Endometrial microvascular endothelial cells (primary cell): ENCODE results near the gene NUTF2. TPM values are rescaled to one million over a fixed set of nuclear protein-coding genes. Genes with fewer than 3 reads are reported as not detected.
"Not testable (repeated sequence)": the region's sequence is repeated elsewhere in the genome, so short reads cannot be mapped to it uniquely, and the experiment has no call there.

ENCODE experiments used
- in situ Hi-C: cut with HindIII; loops from 2 replicates; pipeline ENCODE4 v1.10.0; 2017; ENCODE audit warnings: low sequenced_read_pairs, low pct_unique_long_range_greater_than_20kb; ENCODE audit errors: inconsistent ontology term
- total RNA-seq: library from RNA; depleted of rRNA; stranded (reverse); fragments of >200 nt; gene quantifications from one replicate; pipeline ENCODE4 v1.2.3, GENCODE V29; 2015; ENCODE audit errors: inconsistent ontology term

The NUTF2 gene
- total RNA-seq, 1 donor from 2014 or later: 171 TPM

- in situ Hi-C loops: no loop called here
Measured at GRCh38 chr16:67858500-67858899, 11.8 kb downstream of the NUTF2 start.

- in situ Hi-C loops: no loop called here
Measured at GRCh38 chr16:67860589-67861398, 14.1 kb downstream of the NUTF2 start.

GRCh38 chr16:67861877-67862276 is 15.1 kb downstream of the NUTF2 start:
- in situ Hi-C loops: no loop called here

- in situ Hi-C loops: no loop called here
Measured at GRCh38 chr16:67862623-67863583, 16.2 kb downstream of the NUTF2 start.

GRCh38 chr16:67864044-67864443 is 17.3 kb downstream of the NUTF2 start:
- in situ Hi-C loops: not testable (repeated sequence)

GRCh38 chr16:67864594-67864993 is 17.9 kb downstream of the NUTF2 start:
- in situ Hi-C loops: no loop called here

- in situ Hi-C loops: no loop called here
Measured at GRCh38 chr16:67865318-67865717, 18.6 kb downstream of the NUTF2 start.

- in situ Hi-C loops: no loop called here
Measured at GRCh38 chr16:67868290-67868689, 21.6 kb downstream of the NUTF2 start.

- in situ Hi-C loops: no loop called here
Measured at GRCh38 chr16:67869653-67870052, 22.9 kb downstream of the NUTF2 start.

GRCh38 chr16:67871256-67871655 is 24.5 kb downstream of the NUTF2 start:
- in situ Hi-C loops: no loop called here

GRCh38 chr16:67872131-67872630 is 25.4 kb downstream of the NUTF2 start:
- in situ Hi-C loops: no loop called here

- in situ Hi-C loops: no loop called here
Measured at GRCh38 chr16:67872631-67873434, 26.1 kb downstream of the NUTF2 start, which contains the start of gene EDC4. EDC4 (plus strand) TSS chr16:67873052; CDS start chr16:67873262, 210 bp downstream.

- in situ Hi-C loops: no loop called here
Measured at GRCh38 chr16:67873435-67874370, 27.0 kb downstream of the NUTF2 start.

- in situ Hi-C loops: no loop called here
Measured at GRCh38 chr16:67874372-67874771, 27.6 kb downstream of the NUTF2 start.

- in situ Hi-C loops: loop anchor here (25.0 kb wide), 1 partner anchor 135 kb away; the partner anchor contains the start of genes DDX28, DPEP2NB and DUS2
Measured at GRCh38 chr16:67877064-67877463, 30.3 kb downstream of the NUTF2 start.

- in situ Hi-C loops: loop anchor here (25.0 kb wide), 1 partner anchor 134 kb away; the partner anchor contains the start of genes DDX28, DPEP2NB and DUS2
Measured at GRCh38 chr16:67878232-67878631, 31.5 kb downstream of the NUTF2 start.

- in situ Hi-C loops: loop anchor here (25.0 kb wide), 1 partner anchor 133 kb away; the partner anchor contains the start of genes DDX28, DPEP2NB and DUS2
Measured at GRCh38 chr16:67878846-67879245, 32.1 kb downstream of the NUTF2 start.
